Measurements from ENCODE around the gene CCDC159.
"Not testable (repeated sequence)": the region's sequence is repeated elsewhere in the genome, so short reads cannot be mapped to it uniquely, and the experiment has no call there.

Gene CCDC159

DNA sequence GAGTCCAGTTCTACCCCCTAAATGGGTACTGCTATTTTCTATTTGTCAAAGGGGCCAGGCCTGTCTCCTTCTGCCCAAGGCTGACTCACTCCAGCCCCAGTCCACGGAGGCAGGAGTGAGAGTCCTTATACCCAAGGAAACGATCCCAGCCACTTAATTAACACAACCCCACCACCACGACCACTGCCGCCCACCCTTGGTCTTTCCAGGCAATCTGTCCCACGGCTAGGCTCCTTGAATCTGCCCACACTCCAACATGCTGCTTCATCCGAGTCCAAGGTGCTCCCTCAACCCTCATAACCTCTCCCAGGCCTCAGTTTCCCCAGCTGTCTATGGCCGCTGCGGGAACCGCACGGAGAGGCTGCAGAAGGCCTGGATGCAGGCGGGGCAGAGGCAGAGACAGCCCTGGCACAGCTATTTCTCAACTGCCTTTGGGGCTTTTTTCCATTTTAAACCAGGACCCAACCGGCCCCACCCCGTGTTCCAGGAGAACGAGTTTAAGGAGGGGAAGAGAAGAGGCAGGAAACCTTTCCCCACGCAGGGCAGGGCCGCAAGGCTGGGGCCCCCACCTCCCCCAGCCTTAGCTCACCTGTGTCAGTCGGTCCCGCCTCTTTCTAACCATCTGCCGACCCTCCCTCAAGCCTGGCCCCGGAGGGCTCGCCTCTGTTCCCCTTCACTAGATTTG is 7.6 kb upstream of the CCDC159 start:
- DNase-seq (ENCODE audit: low read depth): no peak
- peak overlapping the region; percentile 66 for H3K4me3 ChIP-seq (ENCODE audit: control insufficient read depth, low read depth, low read length)
- TF ChIP-seq, protein P1, sequence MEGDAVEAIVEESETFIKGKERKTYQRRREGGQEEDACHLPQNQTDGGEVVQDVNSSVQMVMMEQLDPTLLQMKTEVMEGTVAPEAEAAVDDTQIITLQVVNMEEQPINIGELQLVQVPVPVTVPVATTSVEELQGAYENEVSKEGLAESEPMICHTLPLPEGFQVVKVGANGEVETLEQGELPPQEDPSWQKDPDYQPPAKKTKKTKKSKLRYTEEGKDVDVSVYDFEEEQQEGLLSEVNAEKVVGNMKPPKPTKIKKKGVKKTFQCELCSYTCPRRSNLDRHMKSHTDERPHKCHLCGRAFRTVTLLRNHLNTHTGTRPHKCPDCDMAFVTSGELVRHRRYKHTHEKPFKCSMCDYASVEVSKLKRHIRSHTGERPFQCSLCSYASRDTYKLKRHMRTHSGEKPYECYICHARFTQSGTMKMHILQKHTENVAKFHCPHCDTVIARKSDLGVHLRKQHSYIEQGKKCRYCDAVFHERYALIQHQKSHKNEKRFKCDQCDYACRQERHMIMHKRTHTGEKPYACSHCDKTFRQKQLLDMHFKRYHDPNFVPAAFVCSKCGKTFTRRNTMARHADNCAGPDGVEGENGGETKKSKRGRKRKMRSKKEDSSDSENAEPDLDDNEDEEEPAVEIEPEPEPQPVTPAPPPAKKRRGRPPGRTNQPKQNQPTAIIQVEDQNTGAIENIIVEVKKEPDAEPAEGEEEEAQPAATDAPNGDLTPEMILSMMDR (conservative IDR thresholded peaks at IDR 0.05; ENCODE audit: control insufficient read depth, insufficient read depth, low read depth, low read length): no peak

DNA sequence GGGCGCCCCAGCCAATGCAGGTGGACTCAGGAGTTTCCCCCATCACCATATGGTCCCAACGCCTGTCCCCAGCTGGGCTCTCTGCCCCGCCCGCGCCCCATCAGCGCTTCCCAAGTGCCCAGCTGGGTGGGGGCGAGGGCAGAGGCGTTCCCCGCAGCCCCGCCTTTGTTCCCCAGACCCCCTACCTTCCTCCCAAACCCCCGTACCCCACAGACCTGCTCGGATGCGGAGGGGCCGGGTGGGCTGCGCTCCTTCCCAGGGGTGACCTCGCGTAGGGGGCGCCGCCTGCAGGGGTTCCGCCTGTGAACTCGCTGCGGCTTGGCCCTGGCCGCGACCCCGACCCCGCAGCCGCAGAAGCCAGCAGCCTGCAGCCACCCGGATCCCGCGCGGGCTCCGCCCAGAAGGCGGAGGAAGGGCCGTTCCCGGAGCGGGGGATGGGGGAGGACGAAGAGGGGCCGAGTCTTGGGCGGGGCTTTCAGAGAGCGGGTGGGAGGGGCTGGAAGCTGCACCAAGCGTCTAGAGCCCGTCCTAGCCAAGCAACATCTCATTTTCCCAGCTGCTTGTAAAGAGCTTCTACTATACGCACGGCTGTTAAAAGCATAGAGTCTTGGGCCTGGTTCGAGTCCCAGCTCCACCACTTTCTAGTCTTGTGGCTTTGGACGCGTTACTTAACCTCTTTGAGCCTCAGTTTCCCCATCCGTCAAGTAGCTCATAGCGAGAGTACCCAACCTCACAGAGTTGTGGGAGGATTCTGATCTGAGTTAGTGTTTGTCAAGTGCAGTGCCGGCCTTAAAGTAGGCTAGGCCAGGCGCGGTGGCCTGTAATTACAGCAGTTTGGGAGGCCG is 6.8 kb upstream of the CCDC159 start, which contains the start of gene RAB3D:
TSS of gene RAB3D (minus strand) at position 404 of the 845 bp plus-strand sequence. CDS start 2,258 bp downstream, outside the sequence.
- TF ChIP-seq, protein P1 (conservative IDR thresholded peaks at IDR 0.05; ENCODE audit: control insufficient read depth, insufficient read depth, low read depth, low read length): no peak
- DNase-seq (ENCODE audit: low read depth): peak; percentile 81
- H3K4me3 ChIP-seq (ENCODE audit: control insufficient read depth, low read depth, low read length): peak within 1 kb of the TSS; percentile 66

DNA sequence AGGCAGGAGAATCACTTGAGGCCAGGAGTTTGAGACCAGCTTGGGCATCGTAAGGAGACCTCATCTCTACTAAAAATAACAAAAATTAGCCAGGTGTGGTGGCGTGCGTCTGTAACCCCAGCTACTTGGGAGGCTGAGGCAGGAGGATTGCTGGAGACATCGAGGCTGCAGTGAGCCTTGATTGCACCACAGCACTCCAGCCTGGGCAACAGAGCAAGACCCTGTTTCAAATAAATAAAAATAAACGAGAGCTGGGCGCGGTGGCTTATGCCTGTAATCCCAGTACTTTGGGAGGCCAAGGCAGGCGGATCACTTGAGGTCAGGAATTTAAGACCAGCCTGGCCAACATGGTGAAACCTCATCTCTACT is 6.2 kb upstream of the CCDC159 start:
- H3K4me3 ChIP-seq (ENCODE audit: control insufficient read depth, low read depth, low read length): peak overlapping the region; percentile 66
- DNase-seq (ENCODE audit: low read depth): not testable (repeated sequence)

DNA sequence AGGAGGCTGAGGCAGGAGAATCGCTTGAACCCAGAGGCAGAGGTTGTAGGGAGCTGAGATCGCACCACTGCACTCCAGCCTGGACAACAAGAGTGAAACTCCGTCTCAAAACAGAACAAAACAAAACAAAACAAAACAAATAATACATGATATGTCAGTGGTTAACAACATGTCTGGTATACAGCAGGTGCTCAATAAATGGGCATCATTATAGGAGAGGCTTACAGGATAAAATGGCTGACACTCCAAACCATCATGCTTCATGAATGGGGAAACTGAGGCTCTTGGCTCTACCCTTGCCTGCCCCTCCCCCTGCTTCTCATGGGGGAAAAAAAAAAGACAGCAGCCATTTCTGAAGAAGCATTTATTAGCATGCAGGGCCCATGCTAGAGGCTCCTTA is 3.9 kb upstream of the CCDC159 start:
- TF ChIP-seq, protein P1 (conservative IDR thresholded peaks at IDR 0.05; ENCODE audit: control insufficient read depth, insufficient read depth, low read depth, low read length): no peak
- no peak overlapping the region for H3K4me3 ChIP-seq (ENCODE audit: control insufficient read depth, low read depth, low read length)
- no peak for DNase-seq (ENCODE audit: low read depth)

DNA sequence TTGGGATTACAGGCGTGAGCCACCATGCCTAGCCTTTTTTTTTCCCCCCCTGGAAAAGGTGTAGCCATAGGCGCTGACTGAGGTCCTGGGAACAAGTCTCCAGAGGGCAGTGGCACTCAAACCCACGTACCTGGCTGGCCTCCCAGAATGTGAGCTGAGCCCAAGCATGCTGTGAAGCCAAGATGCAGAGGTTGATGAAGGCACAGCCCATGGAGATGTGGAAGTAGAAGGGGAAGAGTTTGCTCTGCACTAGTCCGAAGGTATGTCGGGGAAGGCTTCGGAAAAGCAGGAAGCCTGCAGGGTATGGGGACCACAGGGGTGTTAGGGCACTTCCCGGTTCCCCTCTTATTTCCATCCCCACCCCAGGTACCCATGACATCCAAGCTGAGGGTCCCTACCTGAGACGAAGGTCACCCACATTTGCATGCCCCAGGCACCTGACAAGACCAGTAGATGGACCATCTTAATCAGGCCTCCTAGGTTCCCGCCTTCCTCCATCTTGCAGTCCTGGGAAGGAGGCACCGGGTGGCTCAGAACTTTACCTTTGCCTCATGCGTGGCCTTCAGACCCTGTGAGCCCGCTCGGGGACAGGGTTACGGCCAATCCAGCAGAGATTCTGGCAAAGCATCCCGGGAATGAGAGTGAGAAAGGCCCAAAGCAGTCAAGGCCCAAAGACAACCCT is 1.1 kb upstream of the CCDC159 start:
- DNase-seq (ENCODE audit: low read depth): no peak
- peak overlapping the region; percentile 82 for H3K4me3 ChIP-seq (ENCODE audit: control insufficient read depth, low read depth, low read length)
- TF ChIP-seq, protein P1 (conservative IDR thresholded peaks at IDR 0.05; ENCODE audit: control insufficient read depth, insufficient read depth, low read depth, low read length): no peak

DNA sequence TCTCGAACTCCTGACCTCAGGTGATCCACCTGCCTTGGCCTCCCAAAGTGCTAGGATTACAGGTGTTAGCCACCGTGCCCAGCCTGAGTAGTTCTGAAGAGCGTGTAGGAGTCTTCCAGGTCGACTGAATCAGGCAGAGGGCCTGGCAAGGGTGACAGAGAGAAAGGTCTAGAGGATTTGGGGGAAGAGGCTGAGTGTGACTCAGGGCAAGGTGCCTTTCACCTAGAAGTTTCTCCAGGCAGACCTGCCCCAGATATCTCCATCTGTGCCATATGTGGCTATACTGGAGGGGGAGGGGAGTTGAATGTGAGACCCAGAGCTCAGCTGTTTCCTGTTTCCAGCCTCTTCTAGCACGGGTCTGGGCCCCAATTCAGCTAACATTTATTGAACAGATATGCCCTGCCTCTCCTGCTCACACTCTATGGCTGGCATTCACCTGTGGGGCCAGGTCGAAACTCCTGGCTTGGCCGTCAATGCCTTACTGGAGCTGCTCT is 1.3 kb downstream of the CCDC159 start:
- H3K4me3 ChIP-seq (ENCODE audit: control insufficient read depth, low read depth, low read length): no peak overlapping the region
- no peak for DNase-seq (ENCODE audit: low read depth)
- TF ChIP-seq, protein P1 (conservative IDR thresholded peaks at IDR 0.05; ENCODE audit: control insufficient read depth, insufficient read depth, low read depth, low read length): no peak
